PFSK-1 (cell line): ENCODE data around the gene KCNIP1.

Experiments used
- FOXP2 ChIP-seq: optimal IDR thresholded peaks from 2 replicates; pipeline ENCODE3; 2011; ENCODE audit warnings: borderline replicate concordance, control low read depth, inconsistent platforms; ENCODE audit not compliant: insufficient read depth; ENCODE audit errors: extremely low read length, extremely low read depth
- POLR2AphosphoS5 ChIP-seq: IDR thresholded peaks from 2 replicates; pipeline ENCODE4 v1.6.1; 2012; ENCODE audit warnings: low read depth, mild to moderate bottlenecking, control low read depth, low read length, moderate library complexity
- SIN3A ChIP-seq: IDR thresholded peaks from 2 replicates; pipeline ENCODE4 v1.6.1; 2012; ENCODE audit warnings: mild to moderate bottlenecking, low read length, moderate library complexity, borderline replicate concordance; ENCODE audit not compliant: insufficient read depth
- TAF1 ChIP-seq: IDR thresholded peaks from 2 replicates; pipeline ENCODE4 v1.6.1; 2012; ENCODE audit warnings: low read length, control low read depth, borderline replicate concordance; ENCODE audit not compliant: insufficient read depth
- TF ChIP-seq, protein P1 (sequence below), 2 experiments: IDR thresholded peaks; 2 replicates each; pipeline versions ENCODE4 v1.6.1 to v1.8.0; 2011 to 2012; ENCODE audit warnings: low read depth in 2 of 2, low read length in 2 of 2, control low read depth in 1 of 2, inconsistent platforms in 1 of 2, mild to moderate bottlenecking in 1 of 2, moderate library complexity in 1 of 2; ENCODE audit not compliant: insufficient read depth in 1 of 2

Gene KCNIP1

DNA sequence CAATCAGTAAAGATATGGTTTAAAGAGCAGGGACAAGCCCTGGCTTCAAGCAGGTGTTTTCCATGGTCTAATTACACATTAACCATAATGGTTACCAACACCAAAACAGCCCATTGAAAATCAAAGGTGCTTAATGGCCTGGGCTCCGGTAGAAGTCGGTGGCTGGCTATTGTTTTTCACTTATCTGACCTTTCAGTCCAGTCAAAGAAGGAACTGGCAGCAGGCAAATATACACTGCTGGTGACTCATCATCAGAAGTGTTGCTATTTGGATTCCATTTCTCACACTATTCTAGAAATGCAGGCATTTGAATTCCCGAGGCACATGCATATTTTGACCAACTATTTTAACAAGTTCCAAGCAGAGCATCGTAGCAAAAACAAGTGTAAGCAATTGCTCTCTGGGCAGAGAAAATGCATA, 253.4 kb downstream of the KCNIP1 start:
- no peak for TF ChIP-seq TAF1

DNA sequence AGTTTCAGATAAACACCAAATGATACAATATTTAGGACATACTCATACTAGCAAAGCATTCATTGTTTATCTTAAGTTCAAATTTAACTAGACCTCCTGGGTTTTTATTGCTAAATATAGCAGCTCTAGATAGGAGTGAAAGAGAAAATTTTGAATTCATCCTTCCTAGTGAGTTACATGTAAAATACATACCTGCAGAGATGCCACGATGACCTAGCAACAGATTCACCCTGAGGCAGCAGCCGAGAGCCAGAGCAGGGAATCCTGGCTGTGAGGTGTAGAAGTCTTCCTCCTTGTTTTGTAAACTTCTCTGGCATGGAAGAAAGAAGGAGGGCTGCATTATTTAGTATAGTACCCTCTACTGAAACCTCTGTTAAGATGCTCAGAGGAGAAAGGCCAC, 253.8 kb downstream of the KCNIP1 start:
- TF ChIP-seq, protein P1, sequence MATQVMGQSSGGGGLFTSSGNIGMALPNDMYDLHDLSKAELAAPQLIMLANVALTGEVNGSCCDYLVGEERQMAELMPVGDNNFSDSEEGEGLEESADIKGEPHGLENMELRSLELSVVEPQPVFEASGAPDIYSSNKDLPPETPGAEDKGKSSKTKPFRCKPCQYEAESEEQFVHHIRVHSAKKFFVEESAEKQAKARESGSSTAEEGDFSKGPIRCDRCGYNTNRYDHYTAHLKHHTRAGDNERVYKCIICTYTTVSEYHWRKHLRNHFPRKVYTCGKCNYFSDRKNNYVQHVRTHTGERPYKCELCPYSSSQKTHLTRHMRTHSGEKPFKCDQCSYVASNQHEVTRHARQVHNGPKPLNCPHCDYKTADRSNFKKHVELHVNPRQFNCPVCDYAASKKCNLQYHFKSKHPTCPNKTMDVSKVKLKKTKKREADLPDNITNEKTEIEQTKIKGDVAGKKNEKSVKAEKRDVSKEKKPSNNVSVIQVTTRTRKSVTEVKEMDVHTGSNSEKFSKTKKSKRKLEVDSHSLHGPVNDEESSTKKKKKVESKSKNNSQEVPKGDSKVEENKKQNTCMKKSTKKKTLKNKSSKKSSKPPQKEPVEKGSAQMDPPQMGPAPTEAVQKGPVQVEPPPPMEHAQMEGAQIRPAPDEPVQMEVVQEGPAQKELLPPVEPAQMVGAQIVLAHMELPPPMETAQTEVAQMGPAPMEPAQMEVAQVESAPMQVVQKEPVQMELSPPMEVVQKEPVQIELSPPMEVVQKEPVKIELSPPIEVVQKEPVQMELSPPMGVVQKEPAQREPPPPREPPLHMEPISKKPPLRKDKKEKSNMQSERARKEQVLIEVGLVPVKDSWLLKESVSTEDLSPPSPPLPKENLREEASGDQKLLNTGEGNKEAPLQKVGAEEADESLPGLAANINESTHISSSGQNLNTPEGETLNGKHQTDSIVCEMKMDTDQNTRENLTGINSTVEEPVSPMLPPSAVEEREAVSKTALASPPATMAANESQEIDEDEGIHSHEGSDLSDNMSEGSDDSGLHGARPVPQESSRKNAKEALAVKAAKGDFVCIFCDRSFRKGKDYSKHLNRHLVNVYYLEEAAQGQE (IDR thresholded peaks at IDR 0.05; ENCODE audit: insufficient read depth in 1 of 2, low read depth in 2 of 2, low read length in 2 of 2): no peak
- no peak for TF ChIP-seq TAF1
- no peak for TF ChIP-seq SIN3A
- no peak for TF ChIP-seq FOXP2
- TF ChIP-seq POLR2AphosphoS5: no peak

DNA sequence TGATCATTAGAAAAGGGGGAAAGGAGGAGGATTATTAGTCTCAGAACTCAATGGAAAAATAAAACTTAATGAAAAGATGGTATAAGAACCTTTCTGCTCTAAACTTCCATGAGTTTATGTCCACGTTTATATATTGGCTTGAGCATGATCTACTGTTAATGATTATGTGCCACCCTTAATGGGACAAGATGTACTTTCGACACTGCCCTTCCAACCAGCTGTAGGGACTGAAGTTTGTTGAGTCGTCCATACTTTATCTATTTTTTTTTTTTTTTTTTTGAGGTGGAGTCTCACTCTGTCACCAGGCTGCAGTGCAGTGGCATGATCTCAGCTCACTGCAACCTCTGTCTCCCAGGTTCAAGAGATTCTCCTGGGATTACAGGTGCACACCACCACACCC, 254.7 kb downstream of the KCNIP1 start:
- TF ChIP-seq POLR2AphosphoS5: no peak
- TF ChIP-seq TAF1: no peak
- no peak for TF ChIP-seq SIN3A

DNA sequence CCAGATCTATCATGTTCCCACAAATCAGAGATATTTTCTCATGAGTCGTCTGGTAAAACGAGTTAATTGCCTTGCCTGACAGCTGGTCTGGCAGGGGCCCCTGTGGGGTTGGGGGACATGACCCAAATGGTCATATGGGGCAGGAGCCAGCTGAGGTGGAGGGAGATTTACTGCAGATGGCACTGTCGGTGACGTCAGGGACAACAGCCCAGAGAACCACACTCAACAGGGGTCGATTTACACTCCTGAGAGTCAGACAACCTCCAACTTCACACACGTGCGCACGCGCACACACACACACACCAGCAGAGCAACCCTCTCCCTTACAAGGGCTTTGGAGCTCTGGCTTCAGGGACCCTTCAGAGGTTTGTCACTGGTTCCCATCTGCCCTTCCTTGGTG, 256.3 kb downstream of the KCNIP1 start:
- TF ChIP-seq SIN3A (no peak), POLR2AphosphoS5 (no peak), TAF1 (no peak), FOXP2 (no peak)
- TF ChIP-seq, protein P1 (IDR thresholded peaks at IDR 0.05; ENCODE audit: insufficient read depth in 1 of 2, low read depth in 2 of 2, low read length in 2 of 2): no peak

DNA sequence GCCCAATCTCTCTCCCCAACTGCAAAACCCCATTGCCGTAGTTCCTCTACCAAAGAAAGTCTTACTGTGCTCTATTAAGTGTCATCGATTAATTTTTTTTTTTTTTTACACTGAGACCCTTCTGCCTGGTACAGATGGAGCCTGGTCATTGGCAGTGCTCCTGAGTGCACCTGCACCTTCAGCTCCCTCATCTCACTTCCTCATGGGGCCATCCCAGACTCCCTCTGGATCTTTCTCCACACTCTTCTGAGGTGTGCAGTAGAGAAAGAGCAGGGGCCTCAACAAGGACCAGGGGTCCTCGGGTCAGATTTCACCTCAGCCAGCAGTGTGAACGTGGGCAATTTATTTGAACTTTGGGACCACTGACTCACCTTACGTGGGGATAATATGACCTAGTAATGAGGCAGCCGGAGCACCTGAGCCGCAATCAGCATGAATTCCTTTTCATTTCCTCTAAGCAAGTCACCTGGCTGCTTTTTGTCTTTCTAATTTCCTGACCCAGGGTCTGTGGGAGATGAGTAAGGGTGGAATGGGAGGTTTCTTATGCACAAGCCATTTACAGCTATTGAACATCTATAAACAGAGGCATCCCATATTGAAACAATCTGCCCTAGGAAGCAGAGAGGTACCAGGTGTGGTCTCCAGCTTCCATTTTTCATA, 257.4 kb downstream of the KCNIP1 start:
- TF ChIP-seq SIN3A (no peak), POLR2AphosphoS5 (no peak)

DNA sequence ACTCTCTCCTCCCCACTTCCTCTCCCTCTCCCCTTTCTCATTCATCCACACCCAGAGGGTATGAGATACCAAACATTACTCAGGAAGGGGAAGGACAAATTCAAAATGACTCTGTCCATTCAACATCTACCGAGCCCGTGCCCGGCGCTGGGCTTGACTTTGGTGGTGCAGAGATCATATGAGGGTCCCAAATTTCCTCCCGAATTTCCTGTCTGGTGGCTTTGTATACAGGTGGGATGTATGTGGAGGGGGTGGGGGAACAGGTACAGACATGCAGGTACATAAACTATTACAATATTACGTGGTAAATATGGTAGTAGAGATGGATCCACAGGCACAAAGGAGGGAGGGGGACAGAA, 257.9 kb downstream of the KCNIP1 start:
- TF ChIP-seq, protein P1 (IDR thresholded peaks at IDR 0.05; ENCODE audit: insufficient read depth in 1 of 2, low read depth in 2 of 2, low read length in 2 of 2): no peak
- TF ChIP-seq FOXP2: no peak
- TF ChIP-seq TAF1: no peak
- no peak for TF ChIP-seq POLR2AphosphoS5
- no peak for TF ChIP-seq SIN3A

DNA sequence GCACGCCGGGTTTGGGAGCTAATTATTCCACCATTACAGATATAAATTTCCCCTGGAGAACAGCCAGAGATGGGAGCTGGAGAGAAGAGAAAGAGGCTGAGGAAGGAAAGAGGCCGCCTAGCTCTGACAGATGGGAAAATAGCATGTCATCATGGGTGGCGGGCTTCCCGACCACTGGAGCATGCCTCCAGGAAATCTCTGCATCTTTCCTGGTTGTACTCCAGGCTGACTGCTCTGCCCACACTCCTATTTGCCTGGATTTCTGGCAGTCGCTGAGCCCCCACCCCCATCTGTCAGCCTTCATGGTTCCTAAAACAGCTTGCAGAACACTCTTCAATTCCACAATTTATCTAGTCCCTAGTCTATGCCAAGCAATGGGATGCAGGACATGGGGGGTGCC, 265.4 kb downstream of the KCNIP1 start:
- no peak for TF ChIP-seq FOXP2
